GM19043 (cell line): ENCODE measurements around the gene ZNF165.
"Not testable (repeated sequence)": the region's sequence is repeated elsewhere in the genome, so short reads cannot be mapped to it uniquely, and the experiment has no call there.

Source experiments
- ATAC-seq: cut with Tn5 transposase; IDR thresholded peaks from one replicate; pipeline ENCODE4 v1.9.1; 2021; ENCODE audit warnings: low read depth; ENCODE audit not compliant: unreplicated experiment

Gene ZNF165

DNA sequence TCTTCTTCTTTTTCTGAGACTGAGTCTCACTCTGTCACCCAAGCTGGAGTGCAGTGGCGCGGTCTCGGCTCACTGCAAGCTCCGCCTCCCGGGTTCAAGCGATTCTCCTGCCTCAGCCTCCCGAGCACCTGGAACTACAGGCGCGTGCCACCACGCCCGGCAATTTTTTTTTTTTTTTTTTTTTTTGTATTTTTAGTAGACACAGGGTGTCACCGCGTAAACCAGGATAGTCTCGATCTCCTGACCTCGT is at the start of gene ZNF165:
Gene ZNF165, plus strand, starts transcription at position 188 of the 250 bp plus-strand sequence. CDS start 4,913 bp downstream, outside the sequence.
- ATAC-seq, result not testable (repeated sequence)

DNA sequence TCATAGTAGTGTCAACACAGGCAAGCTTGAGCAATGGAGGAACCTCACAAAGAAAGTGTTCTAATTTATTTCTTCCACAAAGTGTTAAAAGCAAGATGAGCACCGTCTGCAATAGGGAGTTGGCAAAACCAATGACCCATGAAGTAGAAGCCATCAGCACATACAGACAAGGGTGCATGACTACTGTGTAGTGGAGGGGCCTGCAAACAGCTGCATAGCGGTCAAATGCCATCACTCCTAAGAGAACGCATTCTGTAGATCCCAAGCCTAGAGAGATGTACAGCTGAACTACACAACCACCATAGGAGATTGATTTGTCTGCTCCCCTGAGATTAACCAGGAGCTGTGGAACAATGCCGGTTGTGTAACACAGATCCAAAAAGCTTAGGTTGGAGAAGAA is 26.8 kb upstream of the ZNF165 start:
- no peak for ATAC-seq

DNA sequence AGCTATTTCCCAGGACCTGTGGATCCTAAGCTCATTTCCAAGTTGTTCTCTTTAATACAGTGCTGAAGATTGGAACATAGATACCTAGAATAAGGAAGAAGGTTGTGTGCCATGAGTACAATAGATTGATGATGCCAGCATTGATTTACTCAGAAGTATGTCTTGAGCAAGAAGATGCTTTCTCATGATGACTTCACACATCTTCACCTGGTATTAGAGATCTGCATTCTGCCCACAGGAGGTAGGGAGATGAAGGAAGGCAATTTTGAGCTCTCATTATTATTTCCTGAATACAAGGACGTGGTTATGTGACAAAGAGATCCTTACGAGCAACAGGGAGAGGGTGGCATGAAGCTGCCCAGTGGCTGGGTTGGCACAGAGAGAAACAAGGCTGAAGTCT is 20.0 kb upstream of the ZNF165 start:
- no peak for ATAC-seq

- ATAC-seq, result no peak
These were observed 16.1 kb upstream of the ZNF165 start for GRCh38 chr6:28064272-28064671.

DNA sequence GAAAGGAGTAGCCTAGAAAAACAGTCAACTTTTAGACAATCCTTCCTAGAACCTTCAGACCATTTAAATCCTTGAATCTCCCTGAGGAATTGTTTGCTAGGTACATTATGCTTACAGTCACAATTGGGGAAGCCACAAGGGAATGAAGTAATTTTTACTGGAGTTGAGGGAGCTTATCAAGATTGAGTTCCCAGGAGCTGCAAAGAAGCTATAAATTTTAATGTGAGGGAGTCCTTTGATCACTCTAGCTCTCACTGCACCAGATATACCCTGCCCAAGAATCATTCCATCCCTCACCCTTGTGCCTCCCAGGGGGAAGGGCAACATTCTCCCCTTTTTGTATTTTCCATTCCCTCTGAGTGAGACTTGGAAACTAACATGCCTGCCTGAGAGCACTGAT is 12.3 kb upstream of the ZNF165 start:
- ATAC-seq, result no peak

DNA sequence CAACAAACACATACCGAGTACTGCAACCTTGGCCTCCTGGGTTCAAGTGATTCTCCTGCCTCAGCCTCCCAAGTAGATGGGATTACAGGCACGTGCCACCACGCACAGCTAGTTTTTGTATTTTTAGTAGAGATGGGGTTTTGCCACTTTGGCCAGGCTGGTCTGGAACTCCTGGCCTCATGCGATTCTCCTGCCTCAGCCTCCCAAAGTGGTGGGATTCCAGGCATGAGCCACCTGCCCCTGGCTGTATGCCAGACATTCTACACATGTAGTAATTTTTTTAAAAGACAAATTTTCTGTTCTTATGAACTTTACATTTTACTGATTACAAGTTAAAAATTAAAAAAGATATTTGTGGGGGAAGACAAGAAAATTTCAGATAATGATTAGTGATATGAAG is 9.4 kb upstream of the ZNF165 start:
- not testable (repeated sequence) for ATAC-seq

GRCh38 chr6:28078050-28078449 is 2.3 kb upstream of the ZNF165 start:
- ATAC-seq, result no peak

GRCh38 chr6:28078836-28079235 is 1.5 kb upstream of the ZNF165 start:
- no peak for ATAC-seq

GRCh38 chr6:28080631-28081485 is 490 bp downstream of the ZNF165 start:
- peak; percentile 80 for ATAC-seq

DNA sequence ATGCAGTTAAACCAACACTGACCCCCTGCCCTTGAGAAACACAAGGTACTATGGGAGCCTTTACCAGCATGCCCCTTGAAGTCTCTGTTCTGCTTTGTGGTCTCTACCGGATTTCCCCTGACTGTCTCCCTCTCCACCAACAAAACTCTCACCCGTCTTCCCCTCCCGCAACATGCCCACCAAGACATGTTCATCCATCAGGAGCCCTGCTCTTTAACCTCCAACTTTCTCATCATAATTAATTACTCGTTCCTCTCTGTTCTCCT is 1.1 kb downstream of the ZNF165 start:
- ATAC-seq, result peak; percentile 51

- ATAC-seq, result no peak
These were observed 2.6 kb downstream of the ZNF165 start for GRCh38 chr6:28082939-28083338.

GRCh38 chr6:28089054-28089453 is 8.7 kb downstream of the ZNF165 start:
- no peak for ATAC-seq

DNA sequence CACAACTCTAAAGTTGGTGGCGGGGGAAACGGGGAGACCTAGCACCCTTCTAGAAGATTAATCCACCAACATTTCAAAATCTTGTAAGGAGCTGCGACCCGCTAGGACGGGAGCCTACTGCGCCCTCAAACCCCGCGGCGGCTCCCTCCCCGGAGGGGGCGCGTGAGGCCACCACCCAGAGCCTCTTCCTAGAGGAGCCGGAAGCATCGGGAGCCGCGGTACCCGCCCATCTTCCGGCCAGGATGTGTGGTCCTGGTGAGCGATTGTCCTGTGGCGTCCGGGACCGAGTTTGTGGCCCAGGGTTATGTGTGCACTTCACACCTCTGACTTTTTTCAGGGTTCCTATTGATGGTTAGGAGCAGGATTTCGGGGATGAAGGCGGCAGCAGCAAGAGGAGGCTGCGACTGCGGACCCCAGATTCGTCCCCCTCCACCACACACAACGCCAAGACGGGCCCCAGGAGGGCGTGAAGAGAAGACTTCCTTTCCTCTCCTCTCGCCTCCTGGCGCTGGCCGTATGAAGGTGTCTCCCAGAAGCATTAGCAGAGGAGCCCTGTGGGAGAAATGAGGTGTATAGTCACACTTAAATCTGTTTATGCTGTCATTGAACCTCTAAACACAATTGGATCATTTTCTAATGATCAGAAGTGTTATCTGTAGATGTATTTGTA is 10.7 kb downstream of the ZNF165 start:
- ATAC-seq, result no peak

DNA sequence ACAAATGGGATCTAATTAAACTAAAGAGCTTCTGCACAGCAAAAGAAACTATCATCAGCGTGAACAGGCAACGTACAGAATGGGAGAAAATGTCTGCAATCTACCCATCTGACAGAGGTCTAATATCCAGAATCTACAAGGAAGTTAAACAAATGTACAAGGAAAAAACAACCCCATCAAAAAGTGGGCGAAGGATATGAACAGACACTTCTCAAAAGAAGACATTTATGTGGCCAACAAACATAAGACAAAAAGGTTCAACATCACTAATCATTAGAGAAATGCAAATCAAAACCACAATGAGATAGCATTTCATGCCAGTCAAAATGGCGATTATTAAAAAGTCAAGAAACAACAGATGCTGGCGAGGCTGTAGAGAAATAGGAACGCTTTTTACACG is 21.9 kb downstream of the ZNF165 start:
- not testable (repeated sequence) for ATAC-seq

- not testable (repeated sequence) for ATAC-seq
These were observed 22.3 kb downstream of the ZNF165 start for GRCh38 chr6:28102699-28103098.

- peak; percentile 97 for ATAC-seq
These were observed 24.2 kb downstream of the ZNF165 start for GRCh38 chr6:28104392-28105244.

DNA sequence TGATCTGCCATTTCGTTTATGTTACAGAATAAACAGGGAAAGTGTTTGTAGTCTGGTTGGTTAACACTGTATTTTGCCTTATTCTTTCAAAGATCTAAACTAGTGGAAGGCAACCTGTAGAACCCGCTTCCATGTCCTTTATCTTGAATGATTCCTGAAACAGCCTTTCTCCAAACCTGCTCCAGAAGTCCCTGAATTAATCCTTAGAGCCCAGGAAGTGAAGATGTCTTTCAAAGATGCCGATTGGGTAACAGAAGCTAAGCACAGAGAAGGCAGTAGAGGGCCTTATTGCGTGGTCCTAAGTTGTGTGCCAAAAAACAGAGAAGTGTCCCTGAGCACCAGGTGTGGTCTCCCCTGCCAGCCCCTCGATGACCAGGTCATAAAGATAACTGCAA is 24.9 kb downstream of the ZNF165 start:
- no peak for ATAC-seq

DNA sequence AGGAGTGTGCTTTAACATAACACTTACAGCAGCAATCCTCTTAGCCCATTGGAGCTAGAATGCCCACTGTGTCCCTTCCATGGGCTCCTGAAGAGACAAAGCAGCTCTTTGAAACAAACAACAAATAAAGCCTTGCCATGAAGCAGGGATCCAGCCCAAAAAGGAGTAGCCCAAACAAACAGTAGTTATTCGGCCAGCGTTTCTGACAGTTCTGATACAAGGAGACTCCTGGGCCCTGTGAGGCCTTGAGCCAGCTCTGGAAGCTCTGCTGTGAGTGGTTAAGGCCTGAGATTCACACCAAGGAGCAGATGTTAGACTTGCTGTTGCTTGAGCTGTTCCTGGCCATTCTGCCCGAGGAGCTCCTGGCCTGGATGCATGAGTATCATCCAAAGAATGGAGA is 27.1 kb downstream of the ZNF165 start:
- ATAC-seq, result no peak

DNA sequence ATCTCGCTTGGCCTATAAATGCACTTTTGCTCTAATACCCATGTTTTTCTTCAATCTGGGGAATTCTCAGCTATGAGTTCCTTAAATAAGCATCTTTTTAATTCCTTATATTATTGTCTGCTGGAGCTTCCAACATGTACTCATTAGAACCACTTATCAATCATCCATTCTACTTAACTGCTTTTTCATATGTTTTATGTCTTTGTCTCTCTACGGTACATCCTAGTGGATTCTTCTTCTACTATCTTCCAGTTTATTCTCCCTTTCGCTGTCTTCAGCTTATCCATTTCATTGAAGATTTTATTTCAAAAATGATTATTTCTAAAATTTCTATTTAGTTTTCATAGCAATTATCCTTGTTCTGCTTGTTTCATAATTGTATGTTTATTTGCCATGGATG is 31.6 kb downstream of the ZNF165 start:
- no peak for ATAC-seq

- ATAC-seq, result no peak
These were observed 35.4 kb downstream of the ZNF165 start for GRCh38 chr6:28115799-28116198.

- no peak for ATAC-seq
These were observed 37.1 kb downstream of the ZNF165 start for GRCh38 chr6:28117386-28118050.
